GM12892 (cell line): ENCODE results near the gene ACMSD.
"Not testable (repeated sequence)": the region's sequence is repeated elsewhere in the genome, so short reads cannot be mapped to it uniquely, and the experiment has no call there.

Source experiments
- DNase-seq: peaks from one replicate; pipeline ENCODE4 v3.0.0; 2011; ENCODE audit not compliant: insufficient read length
- FAIRE-seq: peaks from 2 replicates; lab custom pipeline; 2011; peaks lifted over from hg19 to GRCh38; lab: Jason Lieb, UNC
- POLR2A ChIP-seq: IDR thresholded peaks from 2 replicates; pipeline ENCODE4 v1.6.1; 2011; ENCODE audit warnings: low read depth, low read length, control low read depth
- POLR2AphosphoS5 ChIP-seq: IDR thresholded peaks from 2 replicates; pipeline ENCODE4 v1.6.1; 2011; ENCODE audit warnings: low read depth, low read length, control low read depth
- TAF1 ChIP-seq: IDR thresholded peaks from 2 replicates; pipeline ENCODE4 v1.6.1; 2011; ENCODE audit warnings: low read depth, mild to moderate bottlenecking, control low read depth, low read length, borderline replicate concordance

Gene ACMSD

GRCh38 chr2:134823832-134824231 is 14.6 kb upstream of the ACMSD start:
- TF ChIP-seq POLR2A, result no peak
- TF ChIP-seq POLR2AphosphoS5, result no peak
- TF ChIP-seq TAF1, result no peak
- no peak for FAIRE-seq

DNA sequence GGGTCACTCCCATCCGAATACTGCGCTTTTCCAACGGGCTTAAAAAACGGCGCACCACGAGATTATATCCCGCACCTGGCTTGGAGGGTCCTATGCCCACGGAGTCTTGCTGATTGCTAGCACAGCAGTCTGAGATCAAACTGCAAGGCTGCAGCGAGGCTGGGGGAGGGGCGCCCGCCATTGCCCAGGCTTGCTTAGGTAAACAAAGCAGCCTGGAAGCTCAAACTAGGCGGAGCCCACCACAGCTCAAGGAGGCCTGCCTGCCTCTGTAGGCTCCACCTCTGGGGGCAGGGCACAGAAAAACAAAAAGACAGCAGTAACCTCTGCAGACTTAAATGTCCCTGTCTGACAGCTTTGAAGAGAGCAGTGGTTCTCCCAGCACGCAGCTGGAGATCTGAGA is 12.7 kb upstream of the ACMSD start:
- not testable (repeated sequence) for FAIRE-seq

More at GRCh38 chr2:134823832-134824231, 14.6 kb upstream of the ACMSD start:
- DNase-seq, result no peak

DNA sequence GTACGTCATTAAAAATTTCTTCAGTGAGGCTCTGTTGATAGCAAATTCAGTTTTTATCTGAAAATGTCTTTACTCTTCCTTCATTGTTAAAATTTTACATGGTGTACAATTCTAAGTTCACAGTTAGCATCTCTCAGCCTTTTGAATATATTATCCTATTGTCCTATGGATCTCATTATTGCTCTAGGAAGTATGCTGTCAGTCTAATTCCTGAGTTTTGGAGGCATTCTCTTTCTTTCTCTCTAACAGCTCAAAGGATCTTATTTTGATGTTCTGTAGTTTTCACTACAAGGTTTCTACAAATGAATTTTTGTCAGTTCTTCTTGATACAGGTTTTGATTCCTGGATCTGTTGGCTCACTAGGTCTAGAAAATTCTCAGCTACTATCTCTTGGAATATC is 2.9 kb upstream of the ACMSD start:
- FAIRE-seq (no peak), DNase-seq (no peak)
- TF ChIP-seq TAF1 (no peak), POLR2A (no peak), POLR2AphosphoS5 (no peak)

More for the DNA sequence above, 12.7 kb upstream of the ACMSD start:
- not testable (repeated sequence) for DNase-seq

DNA sequence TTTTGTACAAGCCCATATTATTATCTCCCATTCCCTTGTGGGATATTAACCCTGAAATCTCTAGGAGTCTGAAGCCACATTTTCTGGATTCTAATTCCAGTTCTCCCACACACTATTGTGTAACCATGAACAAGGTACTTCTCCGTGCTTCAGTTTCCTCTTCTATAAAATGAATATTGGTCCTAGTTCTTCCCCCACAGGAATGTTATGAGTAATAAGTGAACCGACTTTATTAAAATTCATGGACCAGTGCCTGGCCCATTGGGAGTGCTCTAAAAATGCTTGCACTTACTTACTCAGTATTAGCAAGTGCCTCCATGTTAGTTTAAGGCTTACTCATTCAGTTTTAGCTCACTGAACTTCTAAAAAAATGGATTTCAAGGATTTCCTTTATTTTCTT is 1.4 kb upstream of the ACMSD start:
- TF ChIP-seq POLR2A (no peak), POLR2AphosphoS5 (no peak), TAF1 (no peak)
- FAIRE-seq (no peak), DNase-seq (no peak)

DNA sequence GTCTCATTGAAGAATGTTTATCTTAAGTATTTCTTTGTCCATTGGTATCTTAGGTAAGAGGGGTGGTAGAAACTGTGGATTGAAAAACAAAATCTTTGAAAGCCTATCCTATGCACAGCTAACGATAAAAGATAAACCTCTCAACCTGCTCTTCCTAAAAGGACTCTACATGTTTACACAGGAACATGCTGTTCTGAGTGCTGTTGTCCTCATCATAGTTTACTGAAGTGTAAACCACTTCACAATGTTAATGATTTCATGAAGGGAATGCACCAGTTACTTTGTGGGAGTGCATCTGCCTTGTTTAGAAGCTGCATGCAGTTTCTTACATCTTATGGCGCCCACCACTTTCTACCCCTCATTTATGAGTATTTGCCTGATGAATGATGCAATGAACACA is 1.2 kb downstream of the ACMSD start:
- DNase-seq (no peak), FAIRE-seq (no peak)
- TF ChIP-seq POLR2AphosphoS5, result no peak
- no peak for TF ChIP-seq POLR2A
- TF ChIP-seq TAF1, result no peak

- DNase-seq, result no peak
- no peak for FAIRE-seq
- TF ChIP-seq POLR2AphosphoS5 (no peak), TAF1 (no peak), POLR2A (no peak)
Measured at GRCh38 chr2:134842930-134843490, 4.6 kb downstream of the ACMSD start.

- no peak for TF ChIP-seq POLR2A
- TF ChIP-seq TAF1, result no peak
- no peak for TF ChIP-seq POLR2AphosphoS5
- FAIRE-seq, result no peak
Measured at GRCh38 chr2:134843968-134844367, 5.6 kb downstream of the ACMSD start.

GRCh38 chr2:134845028-134845427 is 6.6 kb downstream of the ACMSD start:
- TF ChIP-seq TAF1, result no peak
- no peak for TF ChIP-seq POLR2A
- no peak for TF ChIP-seq POLR2AphosphoS5
- no peak for FAIRE-seq
- DNase-seq, result no peak

More at GRCh38 chr2:134843968-134844367, 5.6 kb downstream of the ACMSD start:
- DNase-seq, result no peak

DNA sequence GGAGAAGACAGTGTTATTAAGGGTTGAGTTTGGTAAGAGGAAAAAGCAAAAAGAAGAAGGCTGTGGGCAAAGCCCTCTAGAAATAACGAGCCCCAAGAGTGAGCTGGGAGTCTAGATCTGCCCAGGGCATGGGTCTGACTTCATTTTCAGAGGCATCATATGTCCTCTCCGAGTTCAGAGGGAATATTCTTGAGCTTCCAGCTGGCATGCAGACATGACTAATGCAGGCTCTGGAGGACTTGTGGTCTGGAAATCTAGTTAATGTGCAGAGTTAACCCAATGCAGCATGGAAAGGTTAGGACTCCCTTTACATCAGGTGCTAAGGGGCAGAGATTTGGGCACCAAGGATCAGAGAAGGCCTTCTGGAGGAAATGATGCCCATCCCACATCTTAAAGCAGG is 7.3 kb downstream of the ACMSD start:
- FAIRE-seq (no peak), DNase-seq (no peak)
- TF ChIP-seq POLR2AphosphoS5 (no peak), POLR2A (no peak), TAF1 (no peak)

- no peak for DNase-seq
- TF ChIP-seq POLR2A (no peak), TAF1 (no peak)
- FAIRE-seq, result no peak
Measured at GRCh38 chr2:134846213-134846612, 7.8 kb downstream of the ACMSD start.

DNA sequence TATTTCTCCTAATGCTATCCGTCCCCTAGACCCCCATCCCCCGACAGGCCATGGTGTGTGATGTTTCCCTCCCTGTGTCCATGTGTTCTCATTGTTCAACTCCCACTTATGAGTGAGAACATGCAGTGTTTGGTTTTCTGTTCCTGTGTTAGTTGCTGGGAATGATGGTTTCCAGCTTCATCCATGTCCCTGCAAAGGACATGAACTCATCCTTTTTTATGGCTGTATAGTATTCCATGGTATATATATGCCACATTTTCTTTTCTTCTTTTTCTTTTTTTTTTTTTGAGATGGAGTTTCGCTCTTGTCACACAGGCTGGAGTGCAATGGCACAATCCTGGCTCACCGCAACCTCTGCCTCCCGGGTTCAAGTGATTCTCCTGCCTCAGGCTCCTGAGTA is 9.2 kb downstream of the ACMSD start:
- not testable (repeated sequence) for FAIRE-seq, DNase-seq

DNA sequence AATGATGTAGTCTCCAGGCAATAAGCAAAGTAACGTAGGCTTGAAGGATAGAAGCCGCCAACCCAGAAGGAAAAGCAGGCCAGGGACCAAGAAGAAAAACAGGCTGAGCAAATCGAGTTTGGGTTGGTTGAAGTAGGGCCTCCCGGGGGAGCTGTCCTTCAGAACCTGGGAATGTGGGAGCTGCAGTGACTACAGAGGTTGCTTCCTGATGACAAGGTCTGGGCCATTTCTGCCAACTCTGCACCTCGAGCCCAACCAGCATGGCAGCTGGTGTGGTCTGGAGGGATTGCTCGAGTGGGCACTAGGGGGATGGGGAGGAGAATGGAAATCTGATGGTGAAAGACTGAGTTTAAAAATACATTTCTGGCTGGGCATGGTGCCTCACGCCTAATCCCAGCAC is 14.1 kb downstream of the ACMSD start:
- no peak for DNase-seq
- no peak for TF ChIP-seq POLR2AphosphoS5
- no peak for TF ChIP-seq POLR2A
- TF ChIP-seq TAF1, result no peak
- no peak for FAIRE-seq

DNA sequence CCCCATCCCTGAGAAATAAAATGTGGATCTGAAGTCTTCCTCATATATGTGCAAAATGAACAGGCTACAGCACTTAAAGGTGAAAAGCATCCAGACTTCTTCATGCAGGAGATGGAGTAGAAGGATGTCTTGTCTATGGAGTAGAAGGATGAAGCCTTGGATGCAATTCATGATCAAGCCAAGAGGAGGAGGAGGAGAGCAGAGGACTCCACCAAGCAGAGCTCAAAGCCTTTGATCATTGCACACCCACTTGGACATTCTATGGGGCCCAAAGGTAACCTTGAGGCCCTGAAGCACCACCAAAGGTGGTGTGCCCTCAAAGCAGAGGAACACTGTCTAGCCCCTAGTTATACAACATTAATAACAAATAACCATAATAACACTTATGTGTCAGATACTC is 17.3 kb downstream of the ACMSD start:
- no peak for TF ChIP-seq POLR2AphosphoS5
- FAIRE-seq (no peak), DNase-seq (no peak)

GRCh38 chr2:134858245-134858644 is 19.8 kb downstream of the ACMSD start:
- TF ChIP-seq TAF1 (no peak), POLR2A (no peak), POLR2AphosphoS5 (no peak)
- DNase-seq (no peak), FAIRE-seq (no peak)
